ENCODE data around the gene IFT43.

DNA sequence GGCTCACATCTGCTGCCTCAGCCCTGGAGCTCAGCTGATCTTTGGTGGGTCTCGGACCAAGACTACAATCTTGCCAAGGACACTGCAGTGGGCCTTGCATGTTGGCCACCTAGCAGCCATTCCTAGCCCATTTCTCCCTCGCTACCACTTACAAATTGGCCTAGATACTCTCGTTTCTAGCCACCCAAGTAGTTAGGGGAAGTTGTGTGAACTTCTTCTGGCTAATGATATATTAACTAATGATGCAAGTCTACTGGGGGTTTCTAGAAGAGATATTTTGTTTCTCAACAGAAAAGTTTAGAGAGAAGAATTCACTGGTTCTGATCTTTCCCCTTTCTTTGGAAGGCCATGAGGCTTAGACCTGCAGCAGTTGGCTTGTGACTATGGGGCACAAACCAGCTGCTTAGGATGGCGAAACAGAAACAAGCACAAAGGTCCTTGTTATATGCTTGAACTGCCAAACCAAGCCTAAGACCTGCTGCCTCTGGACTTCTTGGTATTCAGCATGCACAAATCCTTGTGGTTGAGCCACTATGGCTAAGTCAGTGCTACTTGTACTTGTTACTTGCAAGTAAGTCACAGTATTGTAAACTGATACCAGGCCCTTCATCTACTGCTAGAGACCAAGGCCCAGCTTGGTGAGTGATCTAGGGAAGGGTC is 135.7 kb downstream of the IFT43 start:
- no peak for TF ChIP-seq EP300 (IDR thresholded peaks at IDR 0.05; ENCODE audit: borderline replicate concordance in 1 of 2, control insufficient read depth in 1 of 2, low read depth in 2 of 2, low read length in 2 of 2)
- TF ChIP-seq SMC3 (IDR thresholded peaks at IDR 0.05; ENCODE audit: borderline replicate concordance, low read length), result no peak
- no peak for TF ChIP-seq POLR2A (IDR thresholded peaks at IDR 0.05; ENCODE audit: low read depth, low read length)
- no peak for TF ChIP-seq EZH2 (IDR thresholded peaks at IDR 0.05; ENCODE audit: borderline replicate concordance, control insufficient read depth, low read depth, low read length)
- TF ChIP-seq, protein P1, sequence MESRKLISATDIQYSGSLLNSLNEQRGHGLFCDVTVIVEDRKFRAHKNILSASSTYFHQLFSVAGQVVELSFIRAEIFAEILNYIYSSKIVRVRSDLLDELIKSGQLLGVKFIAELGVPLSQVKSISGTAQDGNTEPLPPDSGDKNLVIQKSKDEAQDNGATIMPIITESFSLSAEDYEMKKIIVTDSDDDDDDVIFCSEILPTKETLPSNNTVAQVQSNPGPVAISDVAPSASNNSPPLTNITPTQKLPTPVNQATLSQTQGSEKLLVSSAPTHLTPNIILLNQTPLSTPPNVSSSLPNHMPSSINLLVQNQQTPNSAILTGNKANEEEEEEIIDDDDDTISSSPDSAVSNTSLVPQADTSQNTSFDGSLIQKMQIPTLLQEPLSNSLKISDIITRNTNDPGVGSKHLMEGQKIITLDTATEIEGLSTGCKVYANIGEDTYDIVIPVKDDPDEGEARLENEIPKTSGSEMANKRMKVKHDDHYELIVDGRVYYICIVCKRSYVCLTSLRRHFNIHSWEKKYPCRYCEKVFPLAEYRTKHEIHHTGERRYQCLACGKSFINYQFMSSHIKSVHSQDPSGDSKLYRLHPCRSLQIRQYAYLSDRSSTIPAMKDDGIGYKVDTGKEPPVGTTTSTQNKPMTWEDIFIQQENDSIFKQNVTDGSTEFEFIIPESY (IDR thresholded peaks at IDR 0.05), result no peak
- TF ChIP-seq, protein P2, sequence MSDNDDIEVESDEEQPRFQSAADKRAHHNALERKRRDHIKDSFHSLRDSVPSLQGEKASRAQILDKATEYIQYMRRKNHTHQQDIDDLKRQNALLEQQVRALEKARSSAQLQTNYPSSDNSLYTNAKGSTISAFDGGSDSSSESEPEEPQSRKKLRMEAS (IDR thresholded peaks at IDR 0.05; ENCODE audit: low read depth, low read length), result no peak
- TF ChIP-seq MXI1 (IDR thresholded peaks at IDR 0.05; ENCODE audit: low read depth, low read length), result no peak
- no peak for TF ChIP-seq NRF1 (conservative IDR thresholded peaks at IDR 0.05; ENCODE audit: low read depth, low read length)
- TF ChIP-seq, protein P3, sequence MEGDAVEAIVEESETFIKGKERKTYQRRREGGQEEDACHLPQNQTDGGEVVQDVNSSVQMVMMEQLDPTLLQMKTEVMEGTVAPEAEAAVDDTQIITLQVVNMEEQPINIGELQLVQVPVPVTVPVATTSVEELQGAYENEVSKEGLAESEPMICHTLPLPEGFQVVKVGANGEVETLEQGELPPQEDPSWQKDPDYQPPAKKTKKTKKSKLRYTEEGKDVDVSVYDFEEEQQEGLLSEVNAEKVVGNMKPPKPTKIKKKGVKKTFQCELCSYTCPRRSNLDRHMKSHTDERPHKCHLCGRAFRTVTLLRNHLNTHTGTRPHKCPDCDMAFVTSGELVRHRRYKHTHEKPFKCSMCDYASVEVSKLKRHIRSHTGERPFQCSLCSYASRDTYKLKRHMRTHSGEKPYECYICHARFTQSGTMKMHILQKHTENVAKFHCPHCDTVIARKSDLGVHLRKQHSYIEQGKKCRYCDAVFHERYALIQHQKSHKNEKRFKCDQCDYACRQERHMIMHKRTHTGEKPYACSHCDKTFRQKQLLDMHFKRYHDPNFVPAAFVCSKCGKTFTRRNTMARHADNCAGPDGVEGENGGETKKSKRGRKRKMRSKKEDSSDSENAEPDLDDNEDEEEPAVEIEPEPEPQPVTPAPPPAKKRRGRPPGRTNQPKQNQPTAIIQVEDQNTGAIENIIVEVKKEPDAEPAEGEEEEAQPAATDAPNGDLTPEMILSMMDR (IDR thresholded peaks at IDR 0.05 in 2 of 3, conservative IDR thresholded peaks at IDR 0.05 in 1 of 3; ENCODE audit: control insufficient read depth in 2 of 3, extremely low read depth in 1 of 3, insufficient read depth in 1 of 3, low read depth in 3 of 3, low read length in 3 of 3), result no peak
- TF ChIP-seq, protein P4, sequence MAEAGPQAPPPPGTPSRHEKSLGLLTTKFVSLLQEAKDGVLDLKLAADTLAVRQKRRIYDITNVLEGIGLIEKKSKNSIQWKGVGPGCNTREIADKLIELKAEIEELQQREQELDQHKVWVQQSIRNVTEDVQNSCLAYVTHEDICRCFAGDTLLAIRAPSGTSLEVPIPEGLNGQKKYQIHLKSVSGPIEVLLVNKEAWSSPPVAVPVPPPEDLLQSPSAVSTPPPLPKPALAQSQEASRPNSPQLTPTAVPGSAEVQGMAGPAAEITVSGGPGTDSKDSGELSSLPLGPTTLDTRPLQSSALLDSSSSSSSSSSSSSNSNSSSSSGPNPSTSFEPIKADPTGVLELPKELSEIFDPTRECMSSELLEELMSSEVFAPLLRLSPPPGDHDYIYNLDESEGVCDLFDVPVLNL (IDR thresholded peaks at IDR 0.05; ENCODE audit: low read depth, low read length), result no peak
- TF ChIP-seq BRCA1 (IDR thresholded peaks at IDR 0.05; ENCODE audit: low read depth, low read length), result no peak
- no peak for TF ChIP-seq ETV6 (conservative IDR thresholded peaks at IDR 0.05 in 1 of 2, IDR thresholded peaks at IDR 0.05 in 1 of 2; ENCODE audit: borderline replicate concordance in 1 of 2, low read depth in 1 of 2)
